Hepatocyte (in vitro differentiated cells): ENCODE results near the gene REG3G.
A peak's percentile ranks its signal among the peaks of the same experiment; 100 is the strongest.

Experiments
- CTCF ChIP-seq: fragments of 200-600 bp; sonication (generic); IDR thresholded peaks from 2 replicates; pipeline ENCODE4 v1.5.1; 2016; ENCODE audit warnings: antibody characterized with exemption, mild to moderate bottlenecking; ENCODE audit not compliant: poor library complexity
- EZH2 ChIP-seq: fragments of 200-600 bp; sonication (generic); IDR thresholded peaks from 2 replicates; pipeline ENCODE4 v1.6.1; 2016; ENCODE audit warnings: antibody characterized with exemption, mild to moderate bottlenecking, borderline replicate concordance

- TF ChIP-seq CTCF, result peak; percentile 95
- no peak for TF ChIP-seq EZH2
Observed at GRCh38 chr2:78979380-78980151, 45.9 kb upstream of the REG3G start.
